AG04450 (cell line): ENCODE results near the gene SNX4. TPM values are rescaled to one million over a fixed set of nuclear protein-coding genes. Genes with fewer than 3 reads are reported as not detected.
A peak's percentile ranks its signal among the peaks of the same experiment; 100 is the strongest.

Source experiments
- CTCF ChIA-PET: fragments of 300-600, 350-600 bp; formaldehyde crosslinking; extraction: SDS; loops from one replicate; lab custom pipeline; 2022; ENCODE audit warnings: antibody characterized with exemption, inconsistent platforms; lab: Charles Lee
- POLR2A ChIA-PET: fragments of 350-600 bp; formaldehyde crosslinking; extraction: SDS; loops from one replicate; lab custom pipeline; 2021; ENCODE audit warnings: antibody characterized with exemption, inconsistent platforms; lab: Yijun Ruan, JAX
- DNase-seq: peaks from one replicate; pipeline ENCODE4 v3.0.0-alpha.2; 2011; ENCODE audit warnings: low read depth, low spot score
- H3K27ac ChIP-seq: one replicate; pipeline ENCODE4 v1.5.1; 2012; ENCODE audit warnings: low read depth, low read length, control low read depth
- H3K27me3 ChIP-seq: one replicate; pipeline ENCODE4 v1.6.0; 2012; ENCODE audit warnings: low read length; ENCODE audit not compliant: control insufficient read depth, insufficient read depth
- H3K4me3 ChIP-seq: 2 replicates; pipeline ENCODE4 v1.5.1; 2011; ENCODE audit warnings: mild to moderate bottlenecking, low read depth, low read length, control low read depth
- H3K9me3 ChIP-seq: 2 replicates; pipeline ENCODE4 v1.5.1; 2012; ENCODE audit warnings: low read length; ENCODE audit not compliant: control insufficient read depth, insufficient read depth
- polyA plus RNA-seq: library from polyadenylated mRNA; depleted of rRNA; stranded (reverse); fragments of >200 nt; gene quantifications from 2 replicates; pipeline ENCODE4 v1.2.3, GENCODE V29; 2011
- TF ChIP-seq, protein P1 (sequence below): IDR thresholded peaks from 2 replicates; pipeline ENCODE4 v1.5.1; 2011; ENCODE audit warnings: low read depth, low read length, control low read depth, inconsistent platforms

Gene SNX4
- polyA plus RNA-seq, 1 experiment: 19.1 TPM

DNA sequence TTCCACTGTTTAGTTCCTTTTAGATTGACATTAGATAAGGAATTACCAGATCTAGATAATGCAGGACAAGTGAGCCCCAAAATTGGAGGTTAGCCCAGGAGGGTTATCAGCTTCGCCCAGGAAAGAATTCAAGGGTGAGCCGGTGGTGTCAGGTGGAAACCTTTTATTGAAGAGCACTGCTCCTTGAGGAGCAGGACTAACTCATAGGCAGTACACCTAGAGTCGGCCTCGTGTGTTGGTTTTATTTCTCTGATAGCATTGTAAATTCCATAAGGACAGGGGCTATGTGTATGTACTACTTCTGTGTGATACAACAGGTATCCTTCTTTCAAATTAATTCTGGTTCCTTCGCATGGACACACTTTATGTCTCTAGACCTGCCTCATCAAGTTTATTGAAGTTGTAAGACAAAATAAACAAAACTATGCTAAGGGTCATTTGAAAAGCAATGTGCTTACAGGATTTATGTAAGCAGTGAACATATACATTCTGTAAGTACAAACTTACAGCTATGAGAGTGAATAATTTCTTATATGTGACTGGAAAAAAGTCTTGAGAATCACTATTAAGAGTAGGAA lies 57.2 kb downstream of the SNX4 start:
- ChIA-PET POLR2A (interaction anchor here (0.6 to 0.7 kb wide), 3 partner anchors 93 to 607 kb away, joined by 3 to 4 read pairs (median 4); no protein-coding TSS in a partner anchor), CTCF (interaction anchor here (1.0 to 1.2 kb wide), 2 partner anchors 123 to 534 kb away, joined by 3 to 4 read pairs; no protein-coding TSS in a partner anchor)
- Histone ChIP-seq H3K9me3 (no peaks in the 10 kb centered on the region), H3K27ac (no peak overlapping the region), H3K27me3 (no peaks in the 10 kb centered on the region), H3K4me3 (no peak overlapping the region)
- TF ChIP-seq, protein P1, sequence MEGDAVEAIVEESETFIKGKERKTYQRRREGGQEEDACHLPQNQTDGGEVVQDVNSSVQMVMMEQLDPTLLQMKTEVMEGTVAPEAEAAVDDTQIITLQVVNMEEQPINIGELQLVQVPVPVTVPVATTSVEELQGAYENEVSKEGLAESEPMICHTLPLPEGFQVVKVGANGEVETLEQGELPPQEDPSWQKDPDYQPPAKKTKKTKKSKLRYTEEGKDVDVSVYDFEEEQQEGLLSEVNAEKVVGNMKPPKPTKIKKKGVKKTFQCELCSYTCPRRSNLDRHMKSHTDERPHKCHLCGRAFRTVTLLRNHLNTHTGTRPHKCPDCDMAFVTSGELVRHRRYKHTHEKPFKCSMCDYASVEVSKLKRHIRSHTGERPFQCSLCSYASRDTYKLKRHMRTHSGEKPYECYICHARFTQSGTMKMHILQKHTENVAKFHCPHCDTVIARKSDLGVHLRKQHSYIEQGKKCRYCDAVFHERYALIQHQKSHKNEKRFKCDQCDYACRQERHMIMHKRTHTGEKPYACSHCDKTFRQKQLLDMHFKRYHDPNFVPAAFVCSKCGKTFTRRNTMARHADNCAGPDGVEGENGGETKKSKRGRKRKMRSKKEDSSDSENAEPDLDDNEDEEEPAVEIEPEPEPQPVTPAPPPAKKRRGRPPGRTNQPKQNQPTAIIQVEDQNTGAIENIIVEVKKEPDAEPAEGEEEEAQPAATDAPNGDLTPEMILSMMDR: no peak
- no peak for DNase-seq

DNA sequence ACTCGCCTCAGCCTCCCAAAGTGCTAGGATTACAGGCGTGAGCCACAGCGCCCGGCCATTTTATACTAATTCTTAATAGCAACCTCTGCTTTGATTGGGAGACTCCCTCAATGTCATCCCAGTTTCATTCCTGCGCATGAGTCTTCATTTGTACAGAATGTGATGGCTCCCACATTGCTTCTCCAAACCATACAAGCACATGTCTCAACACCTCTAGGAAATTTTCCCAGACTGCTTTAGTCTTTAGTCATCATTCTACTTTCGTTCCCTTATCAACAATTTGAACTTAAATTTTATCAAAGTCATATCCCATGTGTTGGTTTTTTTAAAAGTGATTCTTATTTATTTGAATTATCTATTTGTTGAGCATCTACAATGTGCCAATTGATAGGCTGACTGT lies 58.1 kb downstream of the SNX4 start:
- TF ChIP-seq, protein P1: no peak
- Histone ChIP-seq H3K27me3 (no peaks in the 10 kb centered on the region), H3K27ac (no peak overlapping the region), H3K4me3 (no peak overlapping the region), H3K9me3 (no peaks in the 10 kb centered on the region)
- ChIA-PET POLR2A (interaction anchor here (0.7 kb wide), 1 partner anchor 606 kb away, joined by 4 read pairs; no protein-coding TSS in a partner anchor), CTCF (interaction anchor here (0.7 to 1.2 kb wide), 2 partner anchors 11 to 124 kb away, joined by 3 read pairs; no protein-coding TSS in a partner anchor)
- DNase-seq: no peak

DNA sequence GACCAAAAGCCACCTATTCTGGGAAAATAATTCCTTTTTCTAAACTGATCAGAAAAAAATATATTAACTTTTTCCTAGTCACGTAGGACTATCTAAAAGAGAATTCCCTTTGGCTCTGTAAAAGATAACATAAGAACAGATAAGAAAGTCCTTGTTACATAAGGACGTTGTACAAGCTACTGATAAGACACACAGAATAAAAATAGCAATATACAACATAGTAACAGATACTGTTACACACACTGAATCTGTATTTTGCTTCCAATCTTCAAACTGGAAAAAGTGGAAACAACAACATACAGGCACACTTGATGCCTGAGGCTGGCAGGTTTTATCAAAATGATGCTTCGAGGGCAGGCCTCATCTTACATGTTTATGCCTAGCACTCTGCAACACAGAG lies 59.8 kb downstream of the SNX4 start:
- H3K9me3 ChIP-seq: no peaks in the 10 kb centered on the region
- no peak overlapping the region for H3K27ac ChIP-seq
- no peak overlapping the region for H3K4me3 ChIP-seq
- TF ChIP-seq, protein P1: no peak
- POLR2A ChIA-PET: no interaction called here
- CTCF ChIA-PET: interaction anchor here (1.1 kb wide), 1 partner anchor 84 kb away, joined by 4 read pairs; no protein-coding TSS in a partner anchor
- no peaks in the 10 kb centered on the region for H3K27me3 ChIP-seq
- no peak for DNase-seq

DNA sequence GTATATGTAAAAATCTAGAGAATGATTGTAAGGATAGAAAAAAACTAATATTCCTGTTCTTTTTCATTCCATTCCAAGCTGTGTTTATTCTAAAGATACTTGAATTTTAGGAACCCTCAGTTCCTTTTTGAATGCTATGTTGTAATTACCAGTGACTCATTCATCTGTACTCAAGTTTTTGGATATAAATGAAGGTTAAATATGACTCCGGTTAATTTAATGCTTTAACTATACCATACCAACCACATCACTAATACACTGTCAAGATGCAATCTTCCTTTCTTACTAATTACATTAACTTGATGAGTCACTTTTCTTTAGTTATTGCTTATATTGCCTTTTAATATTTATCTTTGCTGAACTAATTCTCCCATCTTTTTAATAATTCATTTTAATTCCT lies 76.1 kb downstream of the SNX4 start:
- POLR2A ChIA-PET: no interaction called here
- CTCF ChIA-PET: interaction anchor here (0.6 kb wide), 1 partner anchor 12 kb away, joined by 3 read pairs; no protein-coding TSS in a partner anchor
- DNase-seq: peak; percentile 64
- Histone ChIP-seq H3K4me3 (no peak overlapping the region), H3K9me3 (peaks cover 5% of the 10 kb centered on the region; the same call in 1 of the 2 replicates), H3K27me3 (no peaks in the 10 kb centered on the region), H3K27ac (no peak overlapping the region)
- TF ChIP-seq, protein P1: no peak

DNA sequence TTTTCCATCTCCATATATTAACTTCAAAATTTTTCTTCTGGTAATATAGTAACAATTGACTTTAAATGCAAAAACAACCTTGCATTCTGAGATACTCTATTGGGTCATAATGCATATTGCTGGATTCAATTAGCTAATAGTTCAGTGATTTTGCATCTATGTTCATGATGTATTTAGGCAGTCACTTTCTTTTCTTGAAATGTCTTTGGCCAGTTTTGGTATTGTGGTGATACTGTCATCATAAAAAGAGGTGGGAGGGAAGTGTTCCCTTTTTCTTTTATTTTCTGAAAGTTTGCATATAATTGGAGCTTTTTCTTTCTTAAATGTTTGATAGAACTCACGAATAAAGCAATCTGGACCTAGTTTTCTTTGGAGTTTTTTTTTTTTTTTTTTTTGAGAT lies 77.5 kb downstream of the SNX4 start:
- Histone ChIP-seq H3K9me3 (peaks cover 5% of the 10 kb centered on the region; the same call in 1 of the 2 replicates), H3K27me3 (no peaks in the 10 kb centered on the region), H3K27ac (no peak overlapping the region), H3K4me3 (no peak overlapping the region)
- CTCF ChIA-PET: interaction anchor here (1.0 kb wide), 1 partner anchor 143 kb away, joined by 4 read pairs; no protein-coding TSS in a partner anchor
- no peak for DNase-seq
- TF ChIP-seq, protein P1: no peak
- POLR2A ChIA-PET: no interaction called here
